ENCODE data around the gene ARHGEF11. TPM values are rescaled to one million over a fixed set of nuclear protein-coding genes. Genes with fewer than 3 reads are reported as not detected.

Gene ARHGEF11
- total RNA-seq, 1 donor from 2014 or later: 41.1 TPM

- ATAC-seq: no peak
- intact Hi-C loops (cut with DNase I): no loop called here
- no peaks in the 10 kb centered on the region for H3K9me3 ChIP-seq
- H3K36me3 ChIP-seq: peaks cover 29% of the 10 kb centered on the region
- peaks cover 3% of the 10 kb centered on the region for H3K4me1 ChIP-seq
- no peak overlapping the region for H3K27ac ChIP-seq
- H3K4me3 ChIP-seq: no peak overlapping the region
- no peak for DNase-seq
- H3K27me3 ChIP-seq: no peaks in the 10 kb centered on the region
- TF ChIP-seq, protein P1, sequence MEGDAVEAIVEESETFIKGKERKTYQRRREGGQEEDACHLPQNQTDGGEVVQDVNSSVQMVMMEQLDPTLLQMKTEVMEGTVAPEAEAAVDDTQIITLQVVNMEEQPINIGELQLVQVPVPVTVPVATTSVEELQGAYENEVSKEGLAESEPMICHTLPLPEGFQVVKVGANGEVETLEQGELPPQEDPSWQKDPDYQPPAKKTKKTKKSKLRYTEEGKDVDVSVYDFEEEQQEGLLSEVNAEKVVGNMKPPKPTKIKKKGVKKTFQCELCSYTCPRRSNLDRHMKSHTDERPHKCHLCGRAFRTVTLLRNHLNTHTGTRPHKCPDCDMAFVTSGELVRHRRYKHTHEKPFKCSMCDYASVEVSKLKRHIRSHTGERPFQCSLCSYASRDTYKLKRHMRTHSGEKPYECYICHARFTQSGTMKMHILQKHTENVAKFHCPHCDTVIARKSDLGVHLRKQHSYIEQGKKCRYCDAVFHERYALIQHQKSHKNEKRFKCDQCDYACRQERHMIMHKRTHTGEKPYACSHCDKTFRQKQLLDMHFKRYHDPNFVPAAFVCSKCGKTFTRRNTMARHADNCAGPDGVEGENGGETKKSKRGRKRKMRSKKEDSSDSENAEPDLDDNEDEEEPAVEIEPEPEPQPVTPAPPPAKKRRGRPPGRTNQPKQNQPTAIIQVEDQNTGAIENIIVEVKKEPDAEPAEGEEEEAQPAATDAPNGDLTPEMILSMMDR (IDR thresholded peaks at IDR 0.05): no peak
These were observed 109.9 kb downstream of the ARHGEF11 start for GRCh38 chr1:156935505-156936128.

GRCh38 chr1:156933136-156933535 is 112.4 kb downstream of the ARHGEF11 start:
- H3K27me3 ChIP-seq: peaks cover 12% of the 10 kb centered on the region
- H3K36me3 ChIP-seq: peaks cover 11% of the 10 kb centered on the region
- ATAC-seq (no peak), DNase-seq (no peak)
- intact Hi-C loops (cut with DNase I): no loop called here
- peaks cover 3% of the 10 kb centered on the region for H3K4me1 ChIP-seq
- H3K9me3 ChIP-seq: no peaks in the 10 kb centered on the region
- no peak overlapping the region for H3K27ac ChIP-seq
- TF ChIP-seq, protein P1 (IDR thresholded peaks at IDR 0.05): no peak
- no peak overlapping the region for H3K4me3 ChIP-seq

DNA sequence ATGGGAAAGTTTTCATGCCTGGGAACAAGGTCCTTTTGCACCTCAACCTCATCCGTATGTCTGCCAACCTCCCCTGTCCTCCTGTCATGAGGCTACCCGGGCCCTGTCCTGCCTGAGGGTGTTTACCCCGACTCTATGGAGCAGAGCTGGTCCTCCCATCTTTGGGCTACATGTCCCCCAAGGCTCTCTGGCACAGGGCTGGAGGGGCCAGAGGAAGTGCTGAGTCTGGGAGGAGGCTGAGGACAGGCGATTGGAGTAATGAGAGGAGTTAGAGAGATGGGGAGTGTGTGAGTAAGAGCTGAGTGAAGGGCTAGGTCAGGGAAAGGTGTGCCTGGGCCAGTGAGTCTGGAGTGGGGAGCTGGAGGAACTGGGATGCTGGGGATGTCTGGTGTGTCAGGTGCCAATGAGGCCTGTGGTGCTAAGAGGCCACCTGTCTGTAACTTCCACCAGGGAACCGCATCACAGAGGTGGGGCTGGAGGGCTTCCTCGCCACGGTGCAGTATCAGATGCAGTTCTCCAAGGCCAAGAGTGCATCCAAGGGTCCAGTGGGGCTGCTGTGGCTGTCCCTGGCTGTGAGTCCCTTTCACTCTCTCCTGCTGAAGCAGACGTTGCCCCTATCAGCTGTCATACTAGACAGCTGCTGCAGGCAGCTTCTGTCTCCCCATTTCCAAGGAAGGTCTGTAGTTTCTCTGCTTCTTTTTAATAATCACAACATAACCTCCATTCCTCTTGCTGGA is 113.4 kb downstream of the ARHGEF11 start:
- no peak for DNase-seq
- Histone ChIP-seq H3K27ac (no peak overlapping the region), H3K36me3 (peaks cover 11% of the 10 kb centered on the region), H3K27me3 (peaks cover 20% of the 10 kb centered on the region), H3K9me3 (no peaks in the 10 kb centered on the region), H3K4me3 (no peak overlapping the region), H3K4me1 (peaks cover 11% of the 10 kb centered on the region)
- intact Hi-C loops (cut with DNase I): no loop called here
- ATAC-seq: no peak
- TF ChIP-seq, protein P1 (IDR thresholded peaks at IDR 0.05): no peak

GRCh38 chr1:156931211-156931952 is 114.2 kb downstream of the ARHGEF11 start:
- Histone ChIP-seq H3K4me3 (peak overlapping the region; percentile 11), H3K36me3 (peaks cover 11% of the 10 kb centered on the region), H3K27me3 (peaks cover 26% of the 10 kb centered on the region), H3K27ac (no peak overlapping the region), H3K4me1 (peaks cover 11% of the 10 kb centered on the region), H3K9me3 (no peaks in the 10 kb centered on the region)
- TF ChIP-seq, protein P1 (IDR thresholded peaks at IDR 0.05): no peak
- DNase-seq (no peak), ATAC-seq (peak; percentile 45)
- intact Hi-C loops (cut with DNase I): no loop called here

- H3K4me1 ChIP-seq: peaks cover 11% of the 10 kb centered on the region
- TF ChIP-seq, protein P1 (IDR thresholded peaks at IDR 0.05): no peak
- H3K27me3 ChIP-seq: peaks cover 28% of the 10 kb centered on the region
- intact Hi-C loops (cut with DNase I): no loop called here
- DNase-seq (no peak), ATAC-seq (no peak)
- peaks cover 8% of the 10 kb centered on the region for H3K36me3 ChIP-seq
- H3K9me3 ChIP-seq: no peaks in the 10 kb centered on the region
- H3K27ac ChIP-seq: no peak overlapping the region
- no peak overlapping the region for H3K4me3 ChIP-seq
These were observed 115.1 kb downstream of the ARHGEF11 start for GRCh38 chr1:156930483-156930882.

Measured in upper lobe of right lung (tissue), 1 donor.